Lower leg skin (tissue), 3 donors: ENCODE results near the gene STPG3.

ENCODE experiments used
- CTCF ChIP-seq, 3 donors: fragments of 450-650 bp; IDR thresholded peaks; one replicate each; pipeline ENCODE4 v1.5.1; 2016; ENCODE audit warnings: antibody characterized with exemption in 3 of 3, mild to moderate bottlenecking in 3 of 3, moderate library complexity in 2 of 3
- POLR2A ChIP-seq, 2 donors: fragments of 450-650 bp; IDR thresholded peaks; one replicate each; pipeline ENCODE4 v1.6.1; 2016 to 2017; ENCODE audit warnings: antibody characterized with exemption in 2 of 2, mild to moderate bottlenecking in 1 of 2, moderate library complexity in 1 of 2

- TF ChIP-seq CTCF (IDR thresholded peaks at IDR 0.05) = no peak
- no peak for TF ChIP-seq POLR2A (IDR thresholded peaks at IDR 0.05)
Measured at GRCh38 chr9:137256856-137257255, 5.8 kb downstream of the STPG3 start.
